NCI-H1092 (cell line): Measurements from ENCODE around the gene TET3.

Experiments used
- DNase-seq: peaks from one replicate; lab custom pipeline; 2025; lab: John Stamatoyannopoulos, UW

The TET3 gene

GRCh38 chr2:73965053-73965452 lies 19.7 kb upstream of the TET3 start:
- no peak for DNase-seq

DNA sequence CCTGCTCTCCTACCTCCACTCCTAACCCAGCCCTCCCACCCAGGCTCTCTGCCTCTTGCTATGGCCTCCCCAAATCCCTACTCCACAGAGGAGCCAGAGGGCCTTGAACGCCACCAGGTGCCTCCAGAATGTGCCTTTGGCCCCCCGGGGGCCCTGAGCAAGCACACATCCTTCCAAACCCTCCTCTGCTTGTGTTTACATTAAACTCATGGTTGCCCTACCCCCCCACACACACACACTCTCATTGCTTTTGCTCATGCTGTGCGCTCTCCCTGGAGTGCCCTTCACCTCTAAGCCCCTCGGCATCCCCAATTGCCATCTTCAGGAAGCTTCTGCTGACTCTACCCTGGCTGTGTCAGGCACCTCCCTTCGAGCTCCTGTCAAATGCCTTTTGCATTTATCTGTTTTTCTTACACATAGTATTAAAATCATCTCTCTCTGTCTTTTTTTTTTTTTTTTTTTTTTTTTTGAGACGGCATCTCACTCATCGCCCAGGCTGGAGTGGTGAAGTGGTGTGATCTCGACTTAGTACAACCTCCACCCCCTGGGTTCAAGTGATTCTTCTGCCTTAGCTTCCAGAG lies 16.3 kb upstream of the TET3 start:
- DNase-seq = no peak

GRCh38 chr2:73969356-73969755 lies 15.4 kb upstream of the TET3 start:
- no peak for DNase-seq

DNA sequence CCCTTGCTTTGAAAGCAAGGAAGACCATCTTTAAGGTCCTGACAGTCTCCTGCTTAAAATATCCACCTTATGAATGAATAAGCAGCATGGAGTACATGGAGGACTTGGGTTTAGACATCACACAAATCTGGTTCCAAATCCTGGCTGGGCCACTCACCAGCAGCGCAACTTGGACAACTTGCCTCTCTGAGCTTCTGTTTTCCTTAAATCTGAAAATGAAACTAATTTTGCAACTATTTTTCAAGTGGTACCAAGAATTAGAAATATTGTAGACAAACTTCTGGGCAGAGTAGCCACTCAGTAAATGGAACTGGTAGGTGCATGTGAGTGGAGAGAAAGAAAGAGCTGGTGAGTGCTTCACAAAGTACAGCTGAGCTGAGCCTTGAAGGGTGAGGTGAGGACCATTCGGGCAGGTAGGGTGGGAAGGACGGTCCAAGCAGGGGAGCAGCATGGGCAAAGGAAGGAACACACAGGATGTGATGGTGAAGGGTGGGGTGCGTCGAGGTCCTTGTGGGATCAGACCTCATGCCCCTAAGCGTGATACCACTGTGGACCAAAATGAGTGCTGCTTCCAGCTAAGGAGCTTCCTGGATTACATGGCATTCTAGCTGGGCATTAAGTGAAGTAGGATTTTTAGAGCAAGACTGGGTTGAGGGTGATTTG lies 14.4 kb upstream of the TET3 start:
- no peak for DNase-seq

DNA sequence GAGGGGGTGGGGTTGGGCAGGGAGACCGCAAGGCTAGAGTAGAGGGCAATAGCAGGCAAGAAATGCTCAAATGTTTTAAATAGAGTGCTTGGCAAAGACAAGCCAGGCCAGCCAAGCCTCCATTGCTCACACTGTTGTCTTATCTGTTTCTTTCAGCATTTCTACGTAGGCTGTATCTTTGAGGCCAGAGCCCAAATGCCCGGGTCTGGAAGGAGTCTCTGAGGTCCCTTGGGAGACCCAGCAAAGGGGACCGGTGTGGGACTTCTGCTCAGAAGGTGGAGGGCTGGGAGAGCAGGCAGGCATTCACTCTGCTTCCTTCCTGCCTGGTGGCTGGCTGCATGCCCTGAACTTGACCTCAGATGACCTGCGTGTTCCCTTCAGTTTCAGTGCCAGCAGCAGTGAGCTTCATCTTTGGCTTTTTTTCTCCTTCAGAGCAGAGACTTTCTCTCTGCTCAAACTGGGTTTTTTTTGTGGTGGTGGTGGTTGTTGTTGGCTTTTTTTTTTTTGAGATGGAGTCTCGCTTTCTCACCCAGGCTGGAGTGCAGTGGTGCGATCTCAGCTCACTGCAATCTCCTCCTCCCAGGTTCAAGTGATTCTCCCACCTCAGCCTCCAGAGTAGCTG lies 13.7 kb upstream of the TET3 start:
- DNase-seq = no peak

GRCh38 chr2:73971722-73972121 lies 13.0 kb upstream of the TET3 start:
- no peak for DNase-seq

- no peak for DNase-seq
Measured at GRCh38 chr2:73972846-73973245, 11.9 kb upstream of the TET3 start.

DNA sequence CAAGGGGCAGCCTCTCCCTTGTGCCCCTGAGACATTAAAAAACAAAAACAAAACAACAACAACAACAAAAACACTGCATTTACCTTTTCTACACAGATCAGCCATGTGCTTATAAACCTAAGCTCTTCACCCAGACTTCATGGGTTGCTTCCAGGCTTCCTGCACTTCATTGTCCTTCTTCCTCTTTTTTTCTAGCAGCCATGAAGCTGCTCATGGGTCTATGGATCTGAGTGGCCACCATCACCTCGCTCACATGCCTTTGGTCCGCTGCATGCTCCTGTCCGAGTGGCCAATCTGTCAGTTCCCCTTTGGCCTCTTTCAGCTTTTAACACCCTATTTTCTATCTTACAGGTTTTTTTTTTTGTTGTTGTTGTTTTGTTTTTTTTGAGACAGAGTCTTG lies 9.0 kb upstream of the TET3 start:
- no peak for DNase-seq

- no peak for DNase-seq
Measured at GRCh38 chr2:73976803-73977202, 7.9 kb upstream of the TET3 start.

DNA sequence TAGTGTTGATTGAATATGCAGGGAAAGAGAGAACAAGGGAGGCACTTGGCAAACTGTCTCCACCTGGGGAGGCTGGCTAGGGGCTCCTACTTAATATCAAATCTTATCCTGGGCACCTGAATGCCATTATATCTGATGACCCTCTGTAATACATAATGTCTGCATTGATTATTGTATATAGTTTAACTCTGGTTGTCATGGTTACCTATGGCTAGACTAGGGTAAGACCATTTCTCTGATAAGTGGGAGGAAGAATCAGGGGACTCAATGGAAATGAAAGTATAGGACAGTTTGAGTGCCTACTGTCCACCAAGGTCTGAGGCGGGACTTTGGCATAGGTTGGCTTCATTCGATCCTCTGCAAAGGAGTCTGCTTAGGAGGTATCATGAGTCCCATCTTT lies 7.2 kb upstream of the TET3 start:
- no peak for DNase-seq

- DNase-seq = no peak
Measured at GRCh38 chr2:73979021-73979420, 5.7 kb upstream of the TET3 start.

DNA sequence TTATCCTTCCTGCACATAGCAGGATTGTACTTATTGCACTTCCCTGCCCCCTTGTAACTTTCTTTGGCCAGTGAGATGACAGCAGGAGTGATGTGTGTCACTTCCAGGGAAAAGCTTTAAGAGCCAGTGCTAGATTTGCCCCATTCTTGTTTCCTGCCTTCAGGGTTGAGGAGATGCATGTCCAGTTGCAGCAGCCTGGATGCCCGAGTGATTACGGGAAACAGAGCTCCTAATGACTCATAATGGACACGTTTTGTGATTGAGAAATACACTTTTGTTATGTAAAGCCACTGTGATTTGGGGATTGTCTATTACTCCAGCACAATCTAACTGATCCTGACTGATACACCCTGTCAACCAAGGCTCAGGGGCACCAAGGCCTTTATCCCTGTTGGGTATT lies 5.0 kb upstream of the TET3 start:
- no peak for DNase-seq

DNA sequence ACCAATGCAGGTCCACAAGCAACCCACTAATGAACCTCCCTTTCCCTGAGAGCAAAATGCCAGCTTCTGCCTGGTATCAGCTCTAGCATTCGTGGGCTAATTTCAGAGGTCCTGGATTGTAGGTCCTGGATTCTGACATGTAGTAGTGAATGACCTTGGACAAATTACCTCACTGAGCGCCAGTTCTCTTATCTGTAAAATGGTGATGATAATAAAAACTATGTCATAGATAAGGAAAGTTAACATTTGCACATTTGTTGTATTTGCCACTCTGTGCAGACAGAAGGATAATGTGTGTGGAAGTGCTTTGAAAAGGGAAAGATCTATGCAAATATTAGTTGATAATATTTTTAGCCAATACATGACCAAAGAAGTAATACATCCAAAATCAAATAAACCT lies 4.1 kb upstream of the TET3 start:
- no peak for DNase-seq

GRCh38 chr2:73981081-73982001 lies 3.4 kb upstream of the TET3 start:
- DNase-seq = no peak

DNA sequence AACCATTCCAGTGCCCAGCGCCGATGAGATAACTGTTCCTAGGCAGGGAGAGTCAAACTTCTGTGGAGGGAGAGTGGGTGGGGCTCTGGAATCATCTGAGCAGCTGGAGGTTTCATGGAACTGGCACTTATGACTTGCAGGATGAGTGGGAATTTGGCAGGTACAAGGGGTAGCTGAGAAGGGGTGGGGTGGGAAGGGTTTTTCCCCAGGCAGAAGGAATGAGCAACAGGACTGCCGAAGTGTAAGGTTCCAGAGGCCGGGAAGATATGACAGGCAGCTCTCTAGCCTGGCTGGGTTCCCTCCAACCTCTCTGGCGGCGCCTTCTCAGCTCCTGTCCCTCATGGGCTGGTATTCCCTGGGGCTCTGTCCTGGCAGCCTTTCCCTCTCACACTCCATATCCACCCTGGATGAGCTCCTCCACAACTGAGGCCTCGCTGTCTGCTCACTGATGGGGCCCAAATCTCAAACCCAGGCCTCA lies 2.5 kb upstream of the TET3 start:
- DNase-seq = no peak

GRCh38 chr2:73983322-73984202 lies 1.1 kb upstream of the TET3 start:
- DNase-seq = no peak

- no peak for DNase-seq
Measured at GRCh38 chr2:73984922-73985307, 205 bp downstream of the TET3 start.

- DNase-seq = no peak
Measured at GRCh38 chr2:73985308-73986084, 786 bp downstream of the TET3 start.

DNA sequence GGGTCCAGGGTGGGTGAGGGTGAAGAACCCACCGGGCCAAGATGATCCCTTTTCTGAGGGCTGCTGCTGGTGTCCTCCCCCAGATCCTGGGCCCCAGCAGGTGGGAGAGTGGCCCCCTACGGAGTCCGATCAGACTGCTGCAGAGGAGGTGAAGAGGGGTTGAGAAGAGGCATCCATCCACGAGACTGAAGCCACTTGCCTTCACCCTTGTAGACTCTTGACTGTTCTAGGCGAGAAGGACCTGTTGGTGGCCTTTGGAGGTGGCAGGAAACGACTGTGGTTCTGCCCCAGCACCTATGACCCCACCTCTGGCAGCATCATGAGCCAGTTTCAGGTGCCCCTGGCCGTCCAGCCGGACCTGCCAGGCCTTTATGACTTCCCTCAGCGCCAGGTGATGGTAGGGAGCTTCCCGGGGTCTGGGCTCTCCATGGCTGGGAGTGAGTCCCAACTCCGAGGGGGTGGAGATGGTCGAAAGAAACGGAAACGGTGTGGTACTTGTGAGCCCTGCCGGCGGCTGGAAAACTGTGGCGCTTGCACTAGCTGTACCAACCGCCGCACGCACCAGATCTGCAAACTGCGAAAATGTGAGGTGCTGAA lies 1.5 kb downstream of the TET3 start:
- no peak for DNase-seq
